Left renal pelvis (tissue), 4 donors: Measurements from ENCODE around the gene CMTM5. TPM values are rescaled to one million over a fixed set of nuclear protein-coding genes. Genes with fewer than 3 reads are reported as not detected.

Source experiments
- DNase-seq, 4 donors: peaks; one replicate each; pipeline ENCODE4 v3.0.0-alpha.2; 2013; ENCODE audit warnings: low read depth in 4 of 4, low spot score in 3 of 4
- polyA plus RNA-seq, 4 donors: library from polyadenylated mRNA; unstranded; fragments of 120-200 nt; gene quantifications; one replicate each; pipeline ENCODE4 v1.2.1, GENCODE V29; 2013; ENCODE audit not compliant: insufficient read length in 4 of 4

The CMTM5 gene
- polyA plus RNA-seq, result 1 to 10 TPM; 2.5 to 4.6 (median 3.4) TPM

GRCh38 chr14:23376482-23377197 is at the start of gene CMTM5:
TSS of gene CMTM5 (plus strand) at chr14:23377046. CDS start at chr14:23377252, 206 bp downstream.
- DNase-seq, result no peak

- DNase-seq, result peak in 2 of 4 donors; percentile 52 to 53
Measured at GRCh38 chr14:23327947-23328744, 48.7 kb upstream of the CMTM5 start.

- no peak for DNase-seq
Measured at GRCh38 chr14:23335623-23336022, 41.2 kb upstream of the CMTM5 start.

- no peak for DNase-seq
Measured at GRCh38 chr14:23339506-23340268, 37.2 kb upstream of the CMTM5 start.

- no peak for DNase-seq
Measured at GRCh38 chr14:23344481-23344880, 32.4 kb upstream of the CMTM5 start.

GRCh38 chr14:23345987-23346692 is 30.7 kb upstream of the CMTM5 start:
- no peak for DNase-seq

- no peak for DNase-seq
Measured at GRCh38 chr14:23346693-23347405, 30.0 kb upstream of the CMTM5 start.

- DNase-seq, result no peak
Measured at GRCh38 chr14:23347406-23348296, 29.2 kb upstream of the CMTM5 start.

GRCh38 chr14:23348297-23348655 is 28.6 kb upstream of the CMTM5 start:
- no peak for DNase-seq

GRCh38 chr14:23349156-23349845 is 27.5 kb upstream of the CMTM5 start:
- DNase-seq, result no peak

GRCh38 chr14:23351681-23352505 is 25.0 kb upstream of the CMTM5 start:
- DNase-seq, result peak in 2 of 4 donors; percentile 8 to 18

GRCh38 chr14:23352506-23353432 is 24.1 kb upstream of the CMTM5 start, which contains the start of gene SLC22A17:
TSS of gene SLC22A17 (minus strand) at chr14:23352887.
- peak; percentile 74 to 82 (median 80) for DNase-seq

- no peak for DNase-seq
Measured at GRCh38 chr14:23353433-23353780, 23.4 kb upstream of the CMTM5 start.

GRCh38 chr14:23354990-23355389 is 21.9 kb upstream of the CMTM5 start:
- no peak for DNase-seq

- DNase-seq, result no peak
Measured at GRCh38 chr14:23355871-23356435, 20.9 kb upstream of the CMTM5 start.

GRCh38 chr14:23356662-23357061 is 20.2 kb upstream of the CMTM5 start:
- no peak for DNase-seq
